ENCODE results near the gene MYO5B.

GRCh38 chr18:49904871-49905555, 289.9 kb downstream of the MYO5B start:
- TF ChIP-seq POLR2A (IDR thresholded peaks at IDR 0.05; ENCODE audit: low read length): no peak
- TF ChIP-seq GATA1 (IDR thresholded peaks at IDR 0.05; ENCODE audit: low read depth, low read length): no peak

Measured in erythroblast (primary cell).